GM18907 (cell line): ENCODE data around the gene SGK1.
"Not testable (repeated sequence)": the region's sequence is repeated elsewhere in the genome, so short reads cannot be mapped to it uniquely, and the experiment has no call there.

Experiments
- ATAC-seq: cut with Tn5 transposase; IDR thresholded peaks from one replicate; pipeline ENCODE4 v1.9.1; 2021; ENCODE audit warnings: mild to moderate bottlenecking, moderate library complexity; ENCODE audit not compliant: unreplicated experiment

SGK1 gene

DNA sequence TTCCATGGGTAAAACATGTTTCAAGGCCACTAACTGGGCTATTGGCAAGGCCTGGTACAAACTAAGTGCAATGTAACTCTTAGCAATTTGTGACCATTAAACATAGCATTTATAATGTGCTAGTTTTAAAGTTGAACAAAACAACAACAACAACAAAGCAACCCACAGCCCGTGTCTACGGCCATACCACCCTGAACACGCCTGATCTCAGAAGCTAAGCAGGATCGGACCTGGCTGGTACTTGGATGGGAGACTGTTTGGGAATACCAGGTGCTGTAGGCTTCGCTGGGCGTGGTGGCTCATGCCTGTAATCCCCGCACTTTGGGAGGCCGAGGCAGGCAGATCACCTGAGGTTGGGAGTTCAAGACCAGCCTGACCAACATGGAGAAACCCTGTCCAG lies 61.0 kb downstream of the SGK1 start:
- no peak for ATAC-seq

DNA sequence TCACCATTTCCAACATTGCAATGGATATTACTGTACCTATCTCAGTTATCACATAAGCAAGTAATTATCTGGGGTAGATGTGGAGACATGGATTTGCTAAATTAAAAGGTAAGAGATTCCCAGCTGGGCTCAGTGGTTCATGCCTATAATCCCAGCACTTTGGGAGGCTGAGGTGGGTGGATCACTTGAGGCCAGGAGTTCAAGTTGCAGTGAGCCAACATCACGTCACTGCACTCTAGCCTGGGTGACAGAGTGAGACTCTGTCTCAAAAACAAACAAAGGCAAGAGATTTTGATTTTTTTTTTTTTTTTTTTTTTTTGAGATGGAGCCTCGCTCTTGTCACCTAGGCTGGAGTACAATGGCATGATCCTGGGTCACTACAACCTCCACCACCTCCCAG lies 62.6 kb downstream of the SGK1 start:
- ATAC-seq = not testable (repeated sequence)

DNA sequence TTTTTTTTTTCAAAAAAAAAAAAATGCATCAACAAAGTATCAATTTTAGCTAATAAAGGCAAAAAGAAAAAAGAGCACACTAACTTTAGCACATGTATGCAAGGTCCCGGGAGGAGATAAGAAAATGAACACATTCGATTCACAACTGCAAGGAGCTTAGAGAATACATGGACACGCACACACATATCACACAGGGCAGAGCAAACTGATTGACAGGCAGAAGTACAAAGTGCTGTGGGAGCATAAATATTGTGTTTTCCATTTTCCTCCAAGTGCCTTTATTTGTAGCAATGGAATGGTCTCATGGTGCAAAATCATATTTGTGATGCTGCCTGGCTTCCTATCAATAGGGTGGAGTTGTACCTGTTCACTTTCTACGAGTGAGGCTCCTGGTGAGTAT lies 63.8 kb downstream of the SGK1 start:
- ATAC-seq = no peak

DNA sequence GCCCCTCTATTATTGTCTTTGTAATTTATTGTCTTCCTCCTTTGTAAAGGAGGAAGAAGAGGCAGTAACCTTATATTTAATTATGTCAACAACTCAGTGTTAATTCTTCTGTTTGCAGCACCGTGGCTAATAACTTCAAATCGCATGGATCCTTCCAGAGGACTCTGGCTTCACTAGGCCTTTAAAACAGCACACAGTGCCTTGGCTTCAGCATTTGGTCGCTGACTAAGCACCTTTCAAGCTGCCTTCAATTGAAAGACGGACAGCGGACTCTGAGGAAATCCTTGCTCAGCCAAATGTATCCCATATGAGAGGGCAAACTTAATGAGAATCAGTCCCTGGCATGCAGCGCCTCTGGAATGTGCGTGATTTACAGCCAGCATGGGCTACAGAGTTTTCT lies 64.2 kb downstream of the SGK1 start:
- ATAC-seq = no peak

DNA sequence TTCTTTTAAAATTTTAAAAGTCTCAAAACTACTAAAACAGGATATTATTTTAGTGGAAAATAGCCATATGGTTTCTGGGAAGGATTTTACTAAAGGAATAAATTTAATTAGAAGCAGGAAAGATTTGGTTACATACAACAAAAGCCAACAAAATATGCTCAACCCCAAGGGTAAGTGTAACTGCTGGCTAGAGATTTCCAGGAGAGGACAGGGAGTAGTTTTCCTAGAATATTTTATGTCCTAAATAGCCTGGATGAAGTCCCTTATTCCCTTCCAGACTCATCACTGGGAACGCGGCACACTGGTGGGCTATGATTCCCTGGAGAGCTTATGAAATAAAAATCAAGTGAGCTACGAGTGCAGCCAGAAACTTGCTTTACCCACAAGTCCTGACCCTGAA lies 66.6 kb downstream of the SGK1 start:
- no peak for ATAC-seq

DNA sequence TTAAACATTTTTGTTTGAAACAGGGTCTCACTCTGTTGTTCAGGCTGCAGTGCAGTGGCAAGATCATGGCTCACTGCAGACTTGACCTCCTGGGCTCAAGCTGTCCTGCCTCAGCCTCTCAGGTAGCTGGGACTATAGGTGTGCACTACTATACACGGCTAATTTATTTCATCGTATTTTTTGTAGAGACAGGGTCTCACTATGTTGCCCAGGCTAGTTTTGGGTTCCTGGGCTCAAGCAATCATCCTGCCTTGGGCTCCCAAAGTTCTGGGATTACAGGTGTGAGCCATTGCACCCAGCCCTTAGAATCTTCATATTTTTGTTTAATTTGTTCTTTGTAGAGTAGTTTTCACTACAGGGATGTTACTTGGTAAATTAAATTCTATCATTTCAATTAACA lies 67.1 kb downstream of the SGK1 start:
- no peak for ATAC-seq

DNA sequence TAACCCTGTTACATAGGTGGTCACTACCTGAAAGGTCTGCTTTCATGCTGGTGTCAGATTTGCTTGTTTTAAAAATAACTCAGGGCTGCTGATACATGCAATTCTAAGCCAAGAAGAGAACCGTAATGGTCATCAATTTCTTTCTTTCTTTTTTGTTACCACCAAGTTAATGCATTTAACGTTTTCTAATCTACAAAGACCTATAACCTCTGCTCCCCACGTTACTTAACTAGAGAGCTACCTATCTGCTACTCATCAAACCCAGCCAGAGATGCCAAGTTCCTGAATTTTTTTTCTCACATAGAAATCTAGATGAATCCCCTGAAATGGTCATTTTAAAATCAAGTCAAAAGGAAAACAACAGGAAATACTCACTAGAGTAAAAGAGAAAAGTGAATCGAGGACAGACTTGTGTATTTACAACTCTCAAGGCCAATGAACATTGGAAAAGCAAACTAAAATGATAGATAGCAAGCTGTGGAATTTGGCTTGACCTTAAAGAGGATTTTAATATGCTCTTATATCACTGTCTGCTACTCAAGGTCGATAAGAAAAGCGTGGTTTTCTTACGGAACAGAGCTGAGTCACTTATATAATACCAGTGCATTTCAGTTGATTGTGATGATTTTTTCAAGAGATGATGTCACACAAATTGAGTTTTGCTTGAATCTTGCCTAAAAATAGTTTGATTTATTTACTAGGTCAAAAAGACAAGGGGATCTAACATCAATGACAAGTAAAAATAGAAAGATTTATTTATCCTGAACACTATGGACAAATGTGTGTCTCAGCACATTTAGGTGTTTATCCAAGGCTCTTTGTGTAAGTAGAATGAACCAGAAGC lies 67.9 kb downstream of the SGK1 start:
- no peak for ATAC-seq

DNA sequence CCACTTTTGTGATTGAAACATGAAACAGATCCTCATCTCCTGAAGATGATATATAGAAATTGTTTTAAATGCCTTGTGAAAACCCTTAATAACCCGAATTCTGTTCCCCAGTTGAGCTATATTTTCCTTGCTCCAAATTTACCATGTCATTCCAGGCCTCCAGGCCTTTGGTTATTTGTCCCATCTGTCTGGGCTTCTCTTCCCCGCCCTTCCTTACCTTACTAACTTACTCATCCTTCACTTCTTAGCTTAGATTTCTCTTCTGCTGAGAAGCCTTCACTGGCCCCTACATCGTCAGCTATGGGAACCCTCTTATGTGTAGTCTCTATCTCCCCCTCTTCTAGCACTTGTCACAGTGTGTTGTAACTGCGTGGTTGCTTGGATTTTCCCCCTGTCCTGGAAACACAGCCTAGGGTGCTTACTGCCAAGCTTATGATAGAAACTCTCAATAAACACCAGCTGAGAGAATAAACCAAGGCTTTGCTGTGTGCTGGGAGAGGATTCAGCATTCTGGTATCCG lies 68.6 kb downstream of the SGK1 start:
- ATAC-seq = no peak

DNA sequence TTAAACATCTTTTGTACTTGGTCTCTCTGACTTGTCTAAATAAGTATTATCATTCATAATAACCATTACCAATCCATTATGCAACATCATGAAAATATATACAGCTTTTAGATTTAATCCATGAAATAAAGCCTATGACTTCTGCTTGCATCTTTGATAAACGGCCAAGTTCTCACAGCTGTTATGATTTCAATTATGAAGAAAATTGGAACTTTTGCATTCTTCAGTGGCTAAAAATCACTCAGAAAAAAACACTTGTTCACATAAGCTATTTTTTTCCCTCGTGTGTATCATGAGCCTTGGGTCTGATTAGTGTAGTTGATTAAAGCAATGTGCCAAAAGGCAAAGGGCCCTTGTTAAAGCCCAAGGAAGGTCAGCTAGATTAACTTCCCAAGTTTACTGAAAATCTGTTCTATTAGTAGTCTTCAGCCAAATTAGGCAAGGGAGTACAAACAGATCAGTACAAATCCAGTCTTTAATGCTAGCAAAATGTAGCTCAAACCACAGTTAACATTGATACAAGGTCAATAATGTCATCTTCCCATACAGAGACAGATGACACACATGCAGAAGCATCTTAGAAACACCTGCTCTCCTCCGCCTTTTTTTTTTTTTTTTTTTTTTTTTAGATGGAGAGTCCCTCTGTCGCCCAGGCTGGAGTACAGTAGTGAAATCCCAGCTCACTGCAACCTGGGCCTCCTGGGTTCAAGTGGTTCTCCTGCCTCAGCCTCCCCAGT lies 69.9 kb downstream of the SGK1 start:
- no peak for ATAC-seq

DNA sequence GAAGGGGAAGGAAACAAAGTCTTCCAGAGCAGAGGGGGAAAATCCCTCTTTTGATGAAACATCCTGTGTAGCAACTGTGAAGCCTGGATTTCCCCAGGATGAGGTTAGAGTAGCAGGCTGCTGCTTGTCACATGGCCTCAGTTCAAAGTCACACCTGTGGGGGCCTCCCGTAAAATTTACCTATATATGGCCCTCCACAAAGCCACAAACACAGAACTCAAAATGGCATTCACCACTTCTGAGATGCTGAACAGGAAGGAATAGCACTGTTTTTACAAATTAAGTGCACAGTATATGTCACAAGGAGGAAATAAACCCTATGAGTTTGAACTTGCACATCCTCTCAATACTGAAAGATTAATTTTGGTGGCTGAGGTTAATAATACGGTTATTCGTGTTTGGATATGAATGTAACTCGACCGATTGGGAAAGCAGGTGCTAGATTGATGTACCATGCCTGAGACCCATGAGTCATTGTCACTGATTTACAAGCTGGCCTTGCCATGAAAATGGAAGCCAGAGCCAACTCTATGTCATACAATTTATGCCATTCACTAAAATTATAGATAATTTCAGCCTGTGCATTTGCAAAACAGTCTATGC lies 70.6 kb downstream of the SGK1 start:
- peak; percentile 95 for ATAC-seq

DNA sequence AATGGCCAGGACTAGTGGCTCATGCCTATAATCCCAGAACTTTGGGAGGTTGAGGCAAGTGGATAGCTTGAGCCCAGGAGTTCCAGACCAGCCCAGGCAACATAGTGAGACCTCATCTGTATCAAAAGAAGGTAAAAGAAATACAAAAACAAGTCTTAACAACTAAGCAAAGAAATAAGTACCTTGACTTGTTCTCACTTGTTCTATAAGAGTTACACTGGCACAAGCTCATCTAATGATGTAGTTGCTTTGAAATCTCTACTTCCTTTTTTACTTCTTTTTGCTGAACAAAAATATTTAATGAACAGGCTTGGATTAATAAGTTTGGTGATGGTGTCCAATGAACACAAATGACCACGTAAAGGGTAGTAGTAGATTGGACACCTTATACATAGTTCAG lies 72.2 kb downstream of the SGK1 start:
- no peak for ATAC-seq

DNA sequence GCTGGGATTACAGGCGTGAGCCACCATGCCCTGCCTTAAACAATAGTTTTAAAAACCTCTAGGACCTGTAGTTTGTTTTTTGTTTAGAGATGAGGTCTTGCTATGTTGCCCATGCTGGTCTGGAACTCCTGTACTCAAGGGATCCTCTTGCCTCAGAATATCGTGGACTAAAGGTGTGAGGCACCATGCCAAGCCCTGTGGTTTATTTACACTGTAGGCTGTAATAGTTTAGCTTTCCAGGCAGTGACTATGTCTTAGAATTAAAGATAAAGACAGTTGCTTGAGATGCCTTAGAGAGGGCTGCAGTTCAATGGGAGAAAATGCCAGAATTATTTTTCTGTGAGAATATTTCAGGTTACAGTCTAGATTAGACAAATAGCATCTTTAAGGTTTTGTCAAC lies 72.9 kb downstream of the SGK1 start:
- ATAC-seq = no peak

DNA sequence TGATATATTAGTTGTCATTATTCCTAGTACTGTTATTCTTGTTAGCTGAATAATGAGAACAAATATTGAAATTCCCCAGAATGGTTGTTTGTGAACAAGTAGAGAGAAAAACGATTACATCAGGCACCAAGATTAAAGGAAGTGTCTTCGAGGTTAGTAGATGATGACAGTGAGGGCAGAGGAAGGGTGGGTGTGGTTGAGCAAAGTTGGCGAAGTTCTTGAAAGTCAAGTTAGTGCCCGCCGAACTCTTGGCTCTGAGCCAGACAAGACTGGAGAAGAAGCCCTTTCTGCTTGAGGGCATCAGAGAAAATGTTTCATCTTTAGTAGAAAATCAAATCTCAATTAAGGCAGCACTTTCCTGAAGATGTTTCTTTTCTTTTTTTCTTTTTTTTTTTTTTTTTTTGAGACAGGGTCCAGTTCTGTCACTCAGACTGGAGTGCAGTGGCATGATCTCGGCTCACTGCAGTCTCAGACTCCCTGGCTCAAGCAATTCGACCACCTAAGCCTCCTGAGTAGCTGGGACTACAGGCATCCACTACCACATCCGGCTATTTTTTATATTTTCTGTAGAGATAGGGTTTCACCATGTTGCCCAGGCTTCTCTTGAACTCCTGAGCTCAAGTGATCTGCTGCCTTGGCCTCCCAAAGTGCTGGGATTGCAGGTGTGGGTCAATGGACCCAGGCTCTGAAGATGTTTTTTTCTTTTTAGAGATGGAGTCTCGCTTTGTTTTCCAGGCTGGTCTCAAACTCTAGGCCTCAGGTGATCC lies 77.1 kb downstream of the SGK1 start:
- ATAC-seq = peak; percentile 49

DNA sequence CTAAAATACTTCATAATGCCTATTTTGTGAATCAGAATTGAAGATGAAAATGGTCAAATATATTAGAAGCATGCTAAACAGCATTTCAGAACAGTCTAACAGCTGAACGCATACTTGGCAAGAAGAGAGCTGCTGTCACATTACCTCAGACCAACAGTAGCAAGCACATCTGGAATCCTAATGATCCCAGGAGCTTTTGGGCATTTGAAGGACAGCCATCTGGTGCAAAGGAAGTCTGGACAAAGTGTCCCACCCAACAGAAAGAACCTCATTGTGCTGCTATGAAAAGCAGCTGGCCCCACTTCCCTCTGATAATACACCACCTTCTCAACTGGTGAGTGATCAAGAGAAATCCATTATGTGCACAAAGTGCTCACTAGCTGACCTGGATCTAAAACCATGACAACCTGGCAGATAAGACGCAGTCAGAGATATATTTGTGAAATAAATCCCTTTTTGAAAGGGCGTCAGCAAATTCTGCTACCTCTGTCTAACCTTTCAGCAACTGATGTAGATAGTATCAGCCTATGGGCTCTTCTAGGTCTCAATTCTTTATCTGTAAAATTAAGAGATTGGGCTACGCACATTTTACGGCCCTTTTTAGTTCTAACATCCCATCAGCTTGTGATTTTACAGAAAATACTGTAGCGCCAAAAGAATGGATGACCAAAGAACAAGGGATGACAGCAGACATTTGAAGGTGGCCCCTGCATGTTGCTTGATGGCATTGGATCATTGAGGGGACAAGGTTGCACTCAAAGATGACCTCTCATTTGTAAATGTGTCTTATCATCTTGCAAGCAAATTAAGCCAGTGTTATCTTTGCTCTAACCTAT lies 78.7 kb downstream of the SGK1 start:
- no peak for ATAC-seq

DNA sequence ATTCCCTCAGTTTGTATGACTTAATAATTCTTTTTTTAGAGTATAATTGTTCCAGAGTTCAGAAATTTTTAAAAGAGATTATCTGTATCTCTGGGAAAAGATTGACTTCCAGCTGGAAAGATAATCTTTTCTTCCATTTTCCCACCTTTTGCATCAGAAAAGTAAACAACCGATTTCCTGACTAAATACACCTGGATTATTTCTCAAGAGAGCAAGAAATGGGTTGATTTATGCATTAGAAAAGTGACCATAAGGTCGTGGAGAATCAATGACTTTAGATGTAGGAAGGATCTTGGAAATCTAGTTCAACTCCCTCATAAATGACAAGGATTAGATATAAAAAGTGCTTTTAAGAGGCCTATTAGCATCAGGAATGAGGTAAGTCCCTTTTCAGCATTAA lies 79.9 kb downstream of the SGK1 start:
- ATAC-seq = no peak

DNA sequence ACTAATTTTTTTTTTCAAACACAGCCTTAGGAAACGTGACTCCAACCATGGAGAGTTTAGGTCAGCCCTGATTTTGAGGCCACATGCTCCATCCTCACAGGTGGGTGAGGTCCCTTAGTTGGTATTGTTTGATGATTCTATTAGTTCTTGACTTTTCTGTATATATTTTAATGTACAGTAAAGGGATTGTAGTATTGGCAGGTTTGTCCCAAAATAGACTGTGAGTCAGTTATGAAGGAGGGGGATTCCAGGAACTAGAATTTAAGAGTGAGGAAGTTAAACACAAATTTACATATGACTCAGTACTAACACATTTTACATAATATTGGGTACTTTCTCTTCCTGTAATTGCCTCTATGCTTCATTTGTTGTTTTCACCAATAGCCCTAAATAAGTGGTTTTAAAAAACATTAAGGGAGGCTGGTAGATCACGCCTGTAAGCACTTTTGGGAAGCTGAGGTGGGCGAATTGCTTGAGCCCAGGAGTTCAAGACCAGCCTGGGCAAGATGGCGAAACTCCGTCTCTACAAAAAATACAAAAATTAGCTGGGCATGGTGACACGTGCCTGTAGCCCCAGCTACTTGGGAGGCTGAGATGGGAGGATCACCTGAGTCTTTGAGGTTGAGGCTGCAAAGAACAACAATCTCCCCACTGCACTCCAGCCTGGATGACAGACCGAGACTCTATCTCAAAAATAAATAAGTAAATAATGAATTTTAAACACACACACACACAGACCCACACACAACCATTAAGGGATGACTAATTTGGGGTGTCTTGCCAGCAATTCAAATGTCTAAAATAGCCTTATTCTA lies 81.8 kb downstream of the SGK1 start:
- ATAC-seq = peak; percentile 92

DNA sequence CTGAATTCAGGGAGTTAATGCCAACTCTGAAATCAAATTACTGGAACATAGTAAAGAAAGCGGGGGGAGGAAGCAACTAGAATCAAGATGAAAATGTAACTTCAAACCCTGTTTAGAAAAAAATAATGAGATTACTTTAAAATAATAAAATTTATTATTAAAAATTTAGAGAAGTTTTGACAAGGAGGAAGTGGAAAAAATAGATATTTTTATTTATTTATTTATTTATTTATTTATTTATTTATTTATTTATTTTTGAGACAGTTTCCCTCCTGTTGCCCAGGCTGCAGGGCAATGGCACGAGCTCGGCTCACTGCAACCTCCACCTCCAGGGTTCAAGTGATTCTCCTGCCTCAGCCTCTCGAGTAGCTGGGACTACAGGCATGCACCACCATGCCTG lies 82.6 kb downstream of the SGK1 start:
- ATAC-seq = not testable (repeated sequence)

DNA sequence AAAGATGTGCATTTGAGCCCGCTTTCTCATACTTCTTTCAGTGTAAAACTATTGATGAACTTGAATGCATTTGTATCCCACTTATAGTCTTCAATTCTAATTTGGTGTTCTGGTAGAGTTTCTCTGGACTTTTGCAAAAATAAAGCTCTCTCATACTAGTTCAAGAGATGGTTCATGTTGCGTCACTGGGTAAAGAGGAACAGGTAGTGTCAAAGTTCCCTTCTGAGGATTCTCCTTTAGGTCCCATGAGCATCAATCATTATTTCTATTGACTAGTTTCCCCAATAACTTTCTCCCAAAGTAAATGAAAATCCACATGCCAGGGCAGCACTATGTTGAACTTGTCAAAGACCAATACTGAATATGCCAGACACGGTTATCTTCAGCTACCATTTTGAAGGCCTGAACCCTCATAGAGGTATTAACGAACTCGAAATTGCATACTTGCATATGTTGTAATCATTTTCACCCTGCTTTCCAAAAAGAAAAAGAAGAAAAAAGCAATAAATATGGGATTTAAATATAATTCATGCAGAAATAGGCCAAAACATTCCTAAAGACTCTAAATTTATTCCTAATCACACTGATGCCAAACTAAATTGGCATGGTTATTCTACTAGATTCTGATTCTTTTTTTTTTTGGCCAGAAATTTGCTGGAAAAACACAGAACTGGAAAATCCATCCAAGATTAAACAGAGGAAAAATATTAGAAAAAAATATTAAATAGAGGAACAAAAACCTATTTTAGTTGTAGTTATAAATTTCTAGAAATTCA lies 84.5 kb downstream of the SGK1 start:
- ATAC-seq = no peak

DNA sequence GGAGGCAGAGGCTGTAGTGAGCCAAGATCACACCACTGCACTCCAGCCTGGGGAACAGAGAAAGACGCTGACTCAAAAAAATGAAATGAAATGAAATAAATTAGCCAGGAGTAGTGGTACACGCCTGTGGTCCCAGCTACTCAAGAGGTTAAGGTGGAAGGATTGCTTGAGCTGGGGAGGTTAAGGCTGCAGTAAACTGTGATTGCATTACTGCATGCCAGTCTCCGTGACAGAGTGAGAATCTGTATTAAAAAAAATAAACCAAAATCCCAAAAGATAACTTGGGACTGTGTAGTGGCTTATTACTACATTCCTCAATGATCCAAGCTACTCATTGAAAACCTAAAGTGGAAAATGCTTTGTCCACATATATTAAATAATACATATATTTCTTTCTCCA lies 87.0 kb downstream of the SGK1 start:
- no peak for ATAC-seq
